ENCODE results near the gene SLIT3.

SLIT3 gene

GRCh38 chr5:169104937-169105494 lies 195.9 kb downstream of the SLIT3 start:
- no peak for DNase-seq (ENCODE audit: low spot score)

- DNase-seq (ENCODE audit: low spot score) = no peak
Observed at GRCh38 chr5:169103586-169104181, 197.3 kb downstream of the SLIT3 start.

GRCh38 chr5:169101966-169102365 lies 199.0 kb downstream of the SLIT3 start:
- no peak for DNase-seq (ENCODE audit: low spot score)

- DNase-seq (ENCODE audit: low spot score) = no peak
Observed at GRCh38 chr5:169100735-169101075, 200.2 kb downstream of the SLIT3 start.

DNA sequence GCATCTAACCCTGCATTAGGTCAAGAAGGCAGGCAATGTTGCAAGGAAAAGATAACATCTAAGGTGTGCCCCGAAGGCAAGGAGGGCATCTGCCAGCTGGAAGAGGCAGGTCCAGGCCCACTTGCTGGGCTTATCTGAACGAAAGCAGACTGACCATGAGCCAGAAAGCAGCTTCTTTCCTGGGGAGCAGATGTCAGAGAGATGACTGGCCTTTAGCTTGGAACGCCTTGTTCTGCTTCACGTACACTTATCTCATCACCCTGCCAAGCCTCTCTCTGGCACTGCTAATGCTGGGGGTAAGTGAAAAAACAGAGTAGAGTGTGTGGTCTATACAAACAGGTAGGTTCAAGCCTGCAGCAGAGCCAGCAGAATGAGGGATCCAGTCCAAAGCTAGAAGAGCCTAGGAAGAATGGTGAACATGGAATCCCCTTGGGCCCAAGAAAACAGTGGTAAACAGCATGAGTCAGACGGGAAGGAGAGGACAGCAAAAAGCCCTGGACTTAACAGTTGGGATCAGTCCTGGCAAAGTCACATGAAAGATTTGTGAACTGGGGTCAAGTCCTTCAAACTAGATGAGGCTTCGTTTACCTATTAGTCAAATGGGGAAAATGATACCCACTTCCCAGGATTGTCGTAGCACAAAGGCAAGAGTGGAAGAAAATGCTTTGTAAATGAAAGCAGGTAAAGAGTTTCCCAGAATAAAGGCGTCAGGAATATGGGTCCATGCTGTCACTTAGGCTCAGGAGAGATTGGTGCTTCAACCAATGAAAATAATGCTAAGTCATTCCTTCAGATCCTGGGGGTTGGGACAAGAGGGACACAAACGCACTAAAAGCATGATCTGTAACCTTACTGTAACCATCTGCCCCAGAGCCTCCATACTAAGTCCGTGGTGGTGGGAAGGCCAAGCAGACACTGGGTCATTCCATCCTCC lies 200.9 kb downstream of the SLIT3 start:
- no peak for DNase-seq (ENCODE audit: low spot score)

GRCh38 chr5:169098331-169099121 lies 202.4 kb downstream of the SLIT3 start:
- DNase-seq (ENCODE audit: low spot score) = no peak

GRCh38 chr5:169097374-169098326 lies 203.3 kb downstream of the SLIT3 start:
- DNase-seq (ENCODE audit: low spot score) = no peak

- DNase-seq (ENCODE audit: low spot score) = no peak
Observed at GRCh38 chr5:169095976-169096375, 205.0 kb downstream of the SLIT3 start.

DNA sequence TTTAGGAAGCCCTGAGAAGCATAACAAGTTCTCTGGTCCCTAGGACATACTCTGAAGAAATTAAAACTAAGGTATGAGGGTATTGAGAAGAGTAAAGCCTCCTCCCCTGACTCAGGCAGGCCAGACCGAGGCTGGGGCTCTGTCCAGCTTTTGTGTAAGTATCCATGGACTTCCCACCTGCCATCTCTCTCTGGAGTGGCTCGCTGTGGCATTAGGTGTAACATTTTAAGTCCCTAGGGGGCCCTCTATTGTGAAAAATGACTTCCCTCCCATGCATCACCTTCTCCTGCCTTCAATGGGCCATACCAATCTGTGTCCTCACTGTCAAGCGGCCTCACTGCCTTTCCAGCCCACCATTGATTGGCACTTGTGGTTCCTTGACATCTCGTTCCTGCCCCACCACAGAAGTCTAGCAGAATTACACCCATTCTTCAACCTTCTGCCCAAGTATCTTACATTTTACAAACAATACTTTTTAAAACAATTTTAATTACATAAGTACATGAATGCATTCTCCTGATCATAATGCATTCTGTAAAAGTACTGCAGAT lies 205.5 kb downstream of the SLIT3 start:
- DNase-seq (ENCODE audit: low spot score) = no peak

DNA sequence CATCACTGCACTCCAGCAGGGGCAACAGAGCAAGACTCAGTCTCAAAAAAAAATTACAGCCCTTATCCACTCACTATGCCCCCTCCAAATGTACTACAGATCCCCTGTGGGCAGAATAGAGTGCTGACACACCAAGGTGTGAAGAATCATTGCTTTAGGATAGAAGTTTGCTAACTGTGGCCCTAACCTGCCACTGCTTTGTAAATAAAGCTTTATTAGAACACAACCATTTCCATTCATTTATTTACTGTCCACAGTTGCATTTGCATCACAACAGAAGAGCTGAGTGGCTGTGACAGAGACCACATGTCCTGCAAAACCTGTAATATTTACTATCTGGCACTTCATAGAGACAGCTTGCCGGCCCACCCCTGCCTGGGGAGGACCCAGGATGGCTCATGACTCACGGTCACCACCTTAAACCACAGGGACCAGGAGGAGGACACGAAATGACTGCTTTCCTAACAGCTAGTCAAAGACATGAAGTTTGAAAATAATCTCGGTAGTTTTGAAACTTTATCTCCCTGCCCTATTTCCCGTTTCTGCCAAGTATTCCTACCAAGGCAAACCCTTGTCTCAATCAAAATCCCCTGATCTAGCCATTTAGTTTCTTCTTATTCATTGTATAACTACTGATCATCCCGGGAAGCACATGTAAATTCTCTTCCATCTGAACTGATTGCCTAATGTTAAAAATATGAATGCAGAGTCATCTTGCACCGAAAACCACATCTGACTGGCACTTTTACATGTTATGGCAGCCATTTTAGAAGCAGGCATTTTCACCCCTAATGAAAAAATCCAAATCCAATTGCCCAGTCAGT lies 206.1 kb downstream of the SLIT3 start:
- no peak for DNase-seq (ENCODE audit: low spot score)

GRCh38 chr5:169091396-169091980 lies 209.5 kb downstream of the SLIT3 start:
- no peak for DNase-seq (ENCODE audit: low spot score)

DNA sequence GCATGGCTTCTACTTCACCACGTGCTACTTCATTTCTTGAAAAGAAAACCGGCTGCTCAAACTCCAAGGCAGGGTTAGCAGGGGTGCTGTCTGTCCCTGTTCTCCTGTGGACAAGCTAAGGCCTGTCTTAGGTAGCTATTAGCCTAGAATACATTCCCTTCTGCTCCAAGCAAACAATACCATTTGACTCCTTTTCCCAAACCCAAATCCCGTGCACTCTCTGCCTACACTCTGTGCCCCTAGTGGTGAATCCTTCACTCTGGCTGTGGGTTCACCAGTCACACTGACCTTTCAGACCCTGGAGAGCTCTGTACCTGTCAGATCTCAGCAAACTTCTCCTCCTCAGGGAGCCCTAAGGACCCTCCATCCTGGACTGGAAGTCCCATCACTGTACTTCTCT lies 211.6 kb downstream of the SLIT3 start:
- DNase-seq (ENCODE audit: low spot score) = no peak

DNA sequence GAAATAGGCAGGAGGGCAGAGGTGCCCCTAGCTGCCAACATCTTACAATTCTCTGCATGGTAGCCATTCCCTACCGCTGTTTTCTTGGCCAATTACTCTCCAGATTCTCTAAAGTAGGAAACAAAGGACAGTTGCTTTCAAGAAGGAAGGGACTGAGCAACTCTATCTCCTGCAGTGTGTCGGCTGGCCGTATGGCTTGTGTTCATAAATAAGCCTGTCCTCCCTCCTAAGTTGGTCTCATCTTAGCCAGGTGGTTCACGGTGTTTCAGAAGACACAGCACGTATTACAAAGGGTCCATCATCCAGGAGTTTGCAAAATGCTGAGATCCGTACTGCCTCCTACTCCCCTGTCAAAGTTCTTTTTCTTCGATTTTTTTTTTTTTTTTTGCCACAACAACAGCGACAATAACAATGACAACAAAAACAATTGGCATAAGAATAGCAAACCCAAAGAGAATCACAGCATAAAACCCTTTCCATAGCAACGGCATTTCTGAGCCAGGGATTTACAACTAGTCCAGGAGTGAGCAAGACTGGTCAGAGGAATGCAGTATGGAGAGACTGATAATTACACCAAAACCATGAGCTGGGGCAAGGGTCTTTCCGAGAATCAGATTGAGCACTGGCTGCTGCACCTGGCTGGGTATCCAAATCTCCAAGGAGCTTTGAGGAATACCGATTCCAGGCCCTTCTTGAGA lies 212.8 kb downstream of the SLIT3 start:
- DNase-seq (ENCODE audit: low spot score) = no peak

DNA sequence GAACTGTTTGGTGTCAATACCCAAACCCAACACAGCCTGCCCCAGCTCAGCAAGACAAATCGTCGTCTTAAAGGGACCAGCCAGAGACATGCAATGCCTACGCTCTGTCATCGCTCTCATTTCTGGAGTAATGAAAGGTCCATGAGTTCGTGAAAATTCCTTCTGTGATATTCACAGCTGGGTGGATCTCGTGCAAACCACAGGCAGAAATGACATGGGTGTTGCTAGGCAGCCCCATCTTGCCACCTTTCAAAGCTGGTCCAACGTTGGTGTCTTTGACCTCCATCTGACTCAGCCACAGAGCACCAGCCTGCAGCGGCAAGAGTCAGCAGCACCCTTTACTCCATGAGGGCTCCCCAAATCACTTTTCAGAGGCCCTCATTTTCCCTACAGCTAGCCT lies 215.3 kb downstream of the SLIT3 start:
- no peak for DNase-seq (ENCODE audit: low spot score)

- no peak for DNase-seq (ENCODE audit: low spot score)
Observed at GRCh38 chr5:169085212-169085611, 215.7 kb downstream of the SLIT3 start.

GRCh38 chr5:169084775-169085174 lies 216.2 kb downstream of the SLIT3 start:
- no peak for DNase-seq (ENCODE audit: low spot score)

DNA sequence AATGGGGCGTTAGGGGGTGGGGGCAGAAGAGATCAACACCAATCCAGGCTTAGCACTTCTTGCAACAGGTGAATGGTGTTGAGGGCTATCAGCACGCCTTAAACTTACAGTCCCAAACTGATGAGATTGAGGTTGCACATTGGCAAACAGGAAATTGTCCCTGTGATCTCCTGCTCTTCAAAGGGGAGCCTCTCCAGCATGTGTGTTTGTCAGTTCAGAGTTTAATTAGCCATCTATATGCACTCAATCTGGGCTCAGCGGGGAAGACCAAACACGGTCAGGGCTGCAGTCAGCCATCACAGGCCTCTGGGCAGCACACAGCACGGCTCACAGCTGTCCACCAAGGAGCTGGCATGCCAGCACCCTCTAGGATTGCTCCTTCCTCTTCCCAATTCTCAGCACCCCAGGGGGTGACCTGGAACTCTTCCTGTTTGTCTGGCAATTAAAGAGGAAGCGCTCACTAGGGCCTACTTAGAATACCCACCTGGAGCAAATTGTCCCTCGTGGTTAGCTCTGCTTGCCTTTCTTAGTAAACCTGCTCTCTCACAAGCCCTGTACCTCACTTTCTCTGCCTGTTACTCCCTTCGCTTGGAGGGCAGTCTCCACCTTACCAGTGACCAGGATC lies 217.4 kb downstream of the SLIT3 start:
- DNase-seq (ENCODE audit: low spot score) = no peak

DNA sequence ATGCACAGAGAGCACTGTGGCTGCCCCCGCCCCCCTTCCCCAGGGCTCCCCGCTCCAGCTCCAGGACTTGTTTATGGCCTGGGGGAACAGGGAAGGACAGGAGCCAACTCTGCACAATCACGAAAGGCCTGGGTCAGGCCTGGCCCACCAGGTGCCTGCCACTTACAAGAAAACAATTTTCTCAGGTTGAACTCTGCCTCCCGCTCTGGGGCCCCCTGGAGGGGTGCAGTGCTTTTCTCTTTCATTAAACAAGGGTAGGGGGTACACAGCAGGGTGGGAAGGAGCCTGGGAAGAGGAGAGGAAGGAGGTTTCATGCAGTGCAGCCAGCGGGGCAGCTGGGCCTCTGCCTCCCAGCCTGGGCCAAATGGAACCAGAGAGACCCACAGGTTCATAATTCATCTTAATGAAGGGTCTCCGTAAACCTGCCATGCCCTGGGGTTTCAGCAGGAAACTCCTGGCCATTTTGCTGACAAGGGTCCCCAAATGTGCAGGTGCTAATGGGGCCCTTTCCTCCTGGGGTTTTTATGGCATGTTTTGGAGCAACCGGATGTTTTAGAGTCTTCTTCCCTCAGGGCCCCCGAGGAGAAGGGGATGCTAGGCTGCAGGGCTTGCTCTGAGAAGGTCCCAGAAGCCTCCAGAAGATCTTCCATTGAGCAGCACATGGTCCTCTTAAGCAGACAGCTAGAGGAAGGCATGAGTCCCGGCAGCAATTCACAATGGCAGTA lies 219.8 kb downstream of the SLIT3 start:
- no peak for DNase-seq (ENCODE audit: low spot score)
